Anterior cingulate cortex (tissue), 58 donors: ENCODE measurements around the gene PIGN.

ENCODE experiments used
- DNase-seq, 58 donors: peaks; one replicate each; lab custom pipeline; 2025; lab: John Stamatoyannopoulos, UW

Gene PIGN

DNA sequence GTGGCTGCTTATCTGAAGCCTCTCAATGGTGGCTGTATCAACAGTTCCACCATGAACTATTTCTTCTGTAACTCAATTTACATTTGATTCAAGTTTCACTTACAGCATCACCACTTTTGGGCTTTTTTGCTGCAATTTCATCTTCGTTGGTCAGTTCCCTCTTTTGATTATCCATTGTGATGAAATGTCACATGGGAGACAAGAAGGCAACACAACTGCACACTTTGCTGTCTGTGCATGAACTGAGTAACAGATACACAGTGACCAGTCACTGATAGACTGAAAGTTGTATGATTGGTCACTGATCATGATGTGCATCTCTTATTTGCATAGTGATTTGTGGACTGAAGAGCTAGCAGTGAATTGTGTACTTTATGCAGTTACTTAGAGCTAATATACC, 163.3 kb downstream of the PIGN start:
- no peak for DNase-seq

DNA sequence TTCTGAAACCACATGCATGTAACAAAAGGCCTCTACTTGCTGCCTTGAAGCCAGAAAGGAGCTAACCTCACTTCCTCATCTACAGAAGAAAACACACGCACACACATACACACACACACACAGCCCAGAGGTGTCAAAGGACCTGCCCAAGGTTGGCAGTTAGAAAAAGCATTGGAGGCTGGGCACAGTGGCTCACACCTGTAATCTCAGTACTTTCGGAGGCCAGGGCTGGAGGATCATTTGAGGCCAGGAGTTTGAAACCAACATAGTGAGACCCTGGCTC, 168.2 kb downstream of the PIGN start:
- DNase-seq, result no peak

DNA sequence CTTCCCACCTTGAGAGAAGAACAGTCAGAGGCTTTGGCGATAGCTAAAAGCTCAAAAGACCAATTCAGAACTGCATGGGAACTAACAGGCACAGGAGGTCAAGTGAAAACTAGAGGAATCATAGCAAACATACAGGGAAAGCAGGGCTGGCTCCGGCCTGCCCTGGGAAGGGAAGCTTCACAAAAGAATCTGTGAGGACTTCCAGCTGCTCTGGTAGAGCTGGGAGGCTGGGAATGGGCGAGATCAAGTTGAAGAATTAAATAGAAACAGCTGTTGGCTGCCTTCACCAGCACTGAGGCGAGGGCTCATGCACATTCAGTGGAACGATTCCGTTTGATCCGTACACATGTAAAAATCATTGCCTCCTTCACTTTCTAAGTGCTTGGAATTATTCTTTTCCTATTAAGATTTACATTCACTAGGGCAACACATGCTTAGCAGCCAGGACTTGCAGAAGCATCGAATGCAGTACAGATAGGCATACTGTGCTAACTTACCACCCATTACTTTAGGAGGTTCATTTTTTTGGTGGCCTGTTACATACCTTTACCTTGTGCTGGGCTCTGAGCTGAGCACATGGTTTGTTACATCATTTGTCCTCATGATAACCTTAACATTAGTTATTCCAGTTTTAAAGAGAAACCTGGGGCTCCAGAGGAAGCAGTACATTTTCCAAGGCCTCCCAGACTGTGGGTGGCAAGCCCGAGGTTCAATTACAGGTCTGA, 168.7 kb downstream of the PIGN start:
- DNase-seq, result no peak

DNA sequence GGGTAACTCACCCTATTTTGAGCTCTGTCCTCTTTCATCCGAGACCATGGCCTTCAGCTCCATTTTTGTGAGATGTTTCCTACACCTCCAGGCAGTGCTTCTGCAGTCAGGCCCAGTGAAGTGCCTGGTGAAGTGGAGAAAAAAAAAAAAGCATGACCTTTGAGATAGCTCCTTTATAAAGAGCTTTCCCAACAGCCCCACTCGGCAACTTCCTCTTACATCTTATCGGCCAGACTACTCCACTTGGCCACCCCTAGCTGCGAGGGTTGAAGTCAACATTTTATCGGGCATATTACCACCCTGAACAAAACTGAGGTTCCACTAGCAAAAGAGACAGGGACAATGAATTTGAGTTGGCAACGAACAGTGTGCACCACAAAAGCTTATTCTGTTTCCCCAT, 169.2 kb downstream of the PIGN start:
- no peak for DNase-seq

GRCh38 chr18:62011416-62011815, 175.4 kb downstream of the PIGN start:
- DNase-seq, result no peak

DNA sequence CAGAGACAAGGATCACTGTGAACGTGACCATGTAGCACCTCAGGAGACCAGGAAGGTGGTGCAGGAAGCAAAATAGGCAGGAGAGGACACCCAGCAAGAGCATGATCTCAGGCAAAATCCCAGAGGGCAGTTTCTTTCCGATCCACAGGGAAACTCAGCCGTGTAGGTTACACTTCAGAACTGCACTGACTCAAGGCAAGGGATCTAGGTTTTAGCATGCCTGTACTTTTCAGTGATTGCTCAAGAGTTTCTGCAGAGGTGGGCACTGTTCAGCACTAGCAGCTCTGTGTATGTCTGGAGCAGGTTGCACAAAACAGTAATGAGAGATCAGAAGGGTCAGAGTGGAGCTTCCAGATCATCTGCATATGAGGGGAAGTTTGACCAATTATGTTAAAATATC, 177.3 kb downstream of the PIGN start:
- no peak for DNase-seq

DNA sequence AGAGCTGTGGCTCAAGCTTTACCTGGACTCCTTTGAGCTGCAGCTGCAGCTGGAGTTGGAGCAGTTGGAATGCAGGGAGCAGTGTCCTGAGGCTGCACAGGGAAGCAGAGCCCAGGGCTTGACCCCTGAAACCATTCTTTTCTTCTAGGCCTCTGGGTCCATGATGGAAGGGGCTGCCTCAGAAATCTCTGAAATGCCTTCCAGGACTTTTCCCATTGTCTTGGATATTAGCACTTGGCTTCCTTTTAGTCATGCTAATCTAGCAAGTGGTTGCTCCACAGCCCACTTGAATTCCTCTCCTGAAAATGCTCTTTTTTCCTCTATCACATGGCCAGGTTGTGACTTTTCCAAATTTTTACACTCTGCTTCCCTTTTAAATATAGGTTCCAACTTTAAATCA, 185.5 kb downstream of the PIGN start:
- no peak for DNase-seq

GRCh38 chr18:61998957-61999356, 187.9 kb downstream of the PIGN start:
- no peak for DNase-seq

DNA sequence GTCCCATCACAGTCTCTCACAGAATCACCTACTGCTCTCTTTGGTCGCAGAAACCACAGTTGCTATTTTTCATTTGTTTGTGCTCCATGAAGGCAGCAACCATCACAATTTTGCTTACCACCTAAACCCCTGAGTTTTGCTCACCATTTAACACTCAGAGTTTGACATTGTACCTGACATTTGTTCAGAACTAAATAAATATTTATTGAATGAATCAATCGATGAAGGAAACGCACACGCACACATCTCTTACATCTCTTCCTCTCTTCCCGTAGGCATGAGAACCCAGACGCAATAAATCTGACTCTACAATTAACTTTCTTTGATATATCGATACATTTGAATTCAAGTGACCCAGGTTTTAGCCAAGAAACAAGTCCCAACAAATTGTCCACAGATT, 188.5 kb downstream of the PIGN start:
- no peak for DNase-seq

DNA sequence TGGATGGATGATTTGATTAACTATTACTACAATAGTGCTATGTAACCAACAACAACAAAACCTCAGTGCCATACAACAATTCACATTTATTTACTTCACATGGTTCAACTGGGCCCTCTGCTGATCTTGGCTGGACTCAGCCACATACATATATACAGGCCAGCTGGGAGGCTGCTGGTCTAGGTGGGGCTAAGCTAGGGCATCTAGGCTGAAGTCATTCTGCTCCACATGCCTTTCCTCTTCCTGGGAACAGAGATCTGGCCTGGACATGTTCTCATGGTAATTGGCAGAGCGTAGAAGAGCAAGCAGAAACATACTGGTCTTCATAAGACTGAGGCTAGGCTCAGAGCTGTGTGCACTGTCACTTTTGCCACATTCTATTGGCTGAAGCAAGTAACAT, 191.2 kb downstream of the PIGN start:
- no peak for DNase-seq

- no peak for DNase-seq
Measured at GRCh38 chr18:61993831-61994230, 193.0 kb downstream of the PIGN start.

- no peak for DNase-seq
Measured at GRCh38 chr18:61992923-61993322, 193.9 kb downstream of the PIGN start.

- no peak for DNase-seq
Measured at GRCh38 chr18:61992285-61992684, 194.6 kb downstream of the PIGN start.

- no peak for DNase-seq
Measured at GRCh38 chr18:61991836-61992235, 195.0 kb downstream of the PIGN start.

- DNase-seq, result no peak
Measured at GRCh38 chr18:61991201-61991600, 195.7 kb downstream of the PIGN start.
